DMS79 (cell line): ENCODE measurements around the gene DDX23.
A peak's percentile ranks its signal among the peaks of the same experiment; 100 is the strongest.

ENCODE experiments used
- DNase-seq: peaks from one replicate; lab custom pipeline; 2025; lab: John Stamatoyannopoulos, UW

DDX23 gene

GRCh38 chr12:48823281-48823680 is 28.7 kb downstream of the DDX23 start:
- DNase-seq, result no peak

- no peak for DNase-seq
These were observed 29.3 kb downstream of the DDX23 start for GRCh38 chr12:48822711-48823110.

GRCh38 chr12:48822139-48822538 is 29.8 kb downstream of the DDX23 start:
- DNase-seq, result no peak

GRCh38 chr12:48819986-48820725 is 31.8 kb downstream of the DDX23 start:
- no peak for DNase-seq

- peak; percentile 63 for DNase-seq
These were observed 33.0 kb downstream of the DDX23 start for GRCh38 chr12:48818831-48819590.

GRCh38 chr12:48817873-48818830 is 33.8 kb downstream of the DDX23 start, which contains the start of gene CACNB3:
Gene CACNB3, plus strand, starts transcription at chr12:48818496. Its CDS starts 434 bp downstream, at chr12:48818930.
- peak; percentile 86 for DNase-seq

- DNase-seq, result peak; percentile 59
These were observed 35.7 kb downstream of the DDX23 start for GRCh38 chr12:48816143-48816854.

- DNase-seq, result peak; percentile 68
These were observed 36.5 kb downstream of the DDX23 start for GRCh38 chr12:48815126-48816110.

- peak; percentile 32 for DNase-seq
These were observed 37.5 kb downstream of the DDX23 start for GRCh38 chr12:48814262-48815125.

GRCh38 chr12:48813465-48814261 is 38.3 kb downstream of the DDX23 start:
- DNase-seq, result no peak

- DNase-seq, result no peak
These were observed 39.6 kb downstream of the DDX23 start for GRCh38 chr12:48812389-48812788.

- no peak for DNase-seq
These were observed 40.4 kb downstream of the DDX23 start for GRCh38 chr12:48811437-48812090.

- no peak for DNase-seq
These were observed 41.0 kb downstream of the DDX23 start for GRCh38 chr12:48810903-48811431.

- no peak for DNase-seq
These were observed 44.0 kb downstream of the DDX23 start for GRCh38 chr12:48807981-48808380.

GRCh38 chr12:48803675-48804074 is 48.3 kb downstream of the DDX23 start:
- no peak for DNase-seq

- DNase-seq, result no peak
These were observed 51.0 kb downstream of the DDX23 start for GRCh38 chr12:48800971-48801370.

- no peak for DNase-seq
These were observed 51.5 kb downstream of the DDX23 start for GRCh38 chr12:48800457-48800856.

GRCh38 chr12:48796976-48797375 is 55.0 kb downstream of the DDX23 start:
- peak; percentile 12 for DNase-seq
